ENCODE results near the gene PDE3B.
"Not testable (repeated sequence)": the region's sequence is repeated elsewhere in the genome, so short reads cannot be mapped to it uniquely, and the experiment has no call there.

The PDE3B gene

DNA sequence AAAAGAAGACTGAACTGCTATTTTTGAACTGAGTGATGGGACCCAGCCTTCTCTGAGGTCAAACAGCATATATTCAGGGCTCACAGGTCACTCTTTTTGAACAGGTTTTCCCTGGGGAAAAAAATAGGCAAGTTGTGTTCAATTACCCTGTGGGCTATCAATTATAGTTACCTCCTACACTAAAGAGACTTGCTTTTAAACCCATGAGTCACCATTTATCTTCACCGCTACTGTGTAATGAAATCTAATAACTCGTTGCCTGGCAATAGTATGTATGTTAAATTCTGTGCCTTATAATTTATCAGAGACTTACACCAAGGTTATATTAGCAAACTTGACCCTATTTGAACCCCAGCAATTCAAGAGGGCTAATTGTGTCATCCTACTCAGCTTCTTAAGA lies 149.9 kb downstream of the PDE3B start:
- no peak for DNase-seq (ENCODE audit: low read depth in 1 of 2, low spot score in 1 of 2)

DNA sequence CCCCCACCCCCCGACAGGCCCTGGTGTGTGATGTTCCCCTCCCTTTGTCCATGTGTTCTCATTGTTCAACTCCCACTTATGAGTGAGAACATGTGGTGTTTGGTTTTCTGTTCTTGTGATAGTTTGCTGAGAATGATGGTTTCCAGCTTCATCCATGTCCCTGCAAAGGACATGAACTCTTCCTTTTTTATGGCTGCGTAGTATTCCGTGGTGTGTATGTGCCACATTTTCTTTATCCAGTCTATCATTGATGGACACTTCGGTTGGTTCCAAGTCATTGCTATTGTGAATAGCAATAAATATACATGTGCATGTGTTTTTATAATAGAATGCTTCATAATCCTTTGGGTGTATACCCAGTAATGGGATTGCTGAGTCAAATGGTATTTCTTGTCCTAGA lies 152.4 kb downstream of the PDE3B start:
- not testable (repeated sequence) for DNase-seq (ENCODE audit: low read depth in 1 of 2, low spot score in 1 of 2)

DNA sequence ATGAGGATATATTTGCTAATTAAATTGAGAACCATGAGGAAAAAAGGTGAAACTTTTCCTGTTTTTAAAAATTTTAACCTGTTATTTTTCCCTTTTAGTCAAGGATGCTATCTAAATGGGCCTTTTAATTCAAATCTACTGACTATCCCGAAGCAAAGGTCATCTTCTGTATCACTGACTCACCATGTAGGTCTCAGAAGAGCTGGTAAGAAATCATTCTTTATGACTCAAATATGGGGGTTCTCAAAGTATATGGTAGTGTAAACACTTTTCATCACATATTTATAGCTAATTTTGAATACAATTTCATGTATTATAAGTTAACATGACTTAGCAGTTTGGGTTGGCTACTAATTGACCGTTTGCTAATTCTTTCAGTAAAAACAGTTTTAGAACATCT lies 160.2 kb downstream of the PDE3B start:
- DNase-seq (ENCODE audit: low read depth in 1 of 2, low spot score in 1 of 2) = no peak

DNA sequence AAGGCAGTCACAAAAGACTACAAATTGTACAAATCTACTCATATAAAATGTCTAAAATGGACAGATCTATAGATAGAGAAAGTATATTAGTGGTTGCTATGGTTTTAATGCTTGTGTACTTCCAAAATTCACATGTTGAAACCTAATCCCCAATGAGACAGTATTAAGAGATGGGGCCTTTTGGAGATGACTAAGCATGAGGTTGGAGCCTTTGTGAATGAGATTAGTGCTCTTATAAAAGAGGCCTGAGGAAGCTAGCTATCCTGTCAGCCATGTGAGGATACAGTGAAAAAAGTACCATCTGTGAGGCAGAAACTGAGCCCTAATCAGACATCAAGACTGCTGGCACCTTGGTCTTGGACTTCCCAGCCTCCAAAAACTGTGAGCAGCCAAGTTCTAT lies 165.9 kb downstream of the PDE3B start:
- no peak for DNase-seq (ENCODE audit: low read depth in 1 of 2, low spot score in 1 of 2)

DNA sequence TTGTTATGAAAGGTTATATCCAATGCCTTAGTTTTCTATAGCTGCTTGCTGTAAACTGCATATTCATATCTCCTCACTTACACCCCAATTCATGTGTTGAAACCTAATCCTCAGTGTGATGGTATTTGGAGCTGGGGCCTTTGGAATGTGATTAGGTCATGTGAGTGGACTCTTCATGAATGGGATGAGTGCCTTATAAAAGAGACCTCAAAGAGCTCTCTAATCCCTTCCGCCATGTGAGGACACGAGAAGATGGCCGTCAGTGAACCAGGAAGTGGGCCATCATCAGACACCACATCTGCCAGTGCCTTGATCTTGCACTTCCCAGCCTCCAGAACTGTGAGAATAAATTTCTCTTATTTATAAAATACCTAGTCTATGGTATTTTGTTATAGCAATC lies 169.2 kb downstream of the PDE3B start:
- DNase-seq (ENCODE audit: low read depth in 1 of 2, low spot score in 1 of 2) = no peak

DNA sequence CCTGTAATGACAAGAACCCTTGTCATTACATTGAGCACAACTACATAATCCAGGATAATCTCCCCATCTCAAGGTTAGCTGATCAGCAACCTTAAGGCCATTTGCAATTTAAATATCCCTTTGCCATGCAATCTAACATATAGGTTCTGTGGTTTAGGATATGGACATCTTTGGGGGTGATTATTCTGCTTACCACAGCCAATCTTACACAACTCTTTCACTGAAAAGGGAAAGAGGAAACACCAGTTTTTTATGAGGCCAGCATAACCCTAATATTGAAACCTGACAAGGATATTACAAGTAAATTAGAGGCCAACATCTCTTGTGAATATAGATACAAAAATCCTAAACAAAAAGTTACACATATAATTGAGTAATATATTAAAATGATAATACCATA lies 169.9 kb downstream of the PDE3B start:
- no peak for DNase-seq (ENCODE audit: low read depth in 1 of 2, low spot score in 1 of 2)

DNA sequence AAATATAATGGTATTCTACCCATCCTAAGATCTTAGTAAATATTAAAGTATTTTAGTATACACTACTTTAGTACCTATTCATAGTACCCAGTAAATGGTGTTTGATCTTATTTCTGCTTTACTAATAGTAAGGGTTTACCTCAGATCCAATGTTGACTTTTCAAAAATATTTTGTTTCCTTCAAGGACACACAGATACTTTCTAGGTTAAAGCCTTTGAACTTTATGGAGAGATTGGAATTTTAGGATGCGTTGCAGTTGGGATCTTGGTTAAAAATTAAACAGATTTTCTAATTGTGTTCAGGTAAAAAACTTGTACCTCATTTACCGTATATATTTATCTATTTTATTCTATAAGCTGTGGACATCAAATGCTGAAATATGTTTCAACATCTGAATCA lies 175.2 kb downstream of the PDE3B start:
- DNase-seq (ENCODE audit: low read depth in 1 of 2, low spot score in 1 of 2) = no peak

DNA sequence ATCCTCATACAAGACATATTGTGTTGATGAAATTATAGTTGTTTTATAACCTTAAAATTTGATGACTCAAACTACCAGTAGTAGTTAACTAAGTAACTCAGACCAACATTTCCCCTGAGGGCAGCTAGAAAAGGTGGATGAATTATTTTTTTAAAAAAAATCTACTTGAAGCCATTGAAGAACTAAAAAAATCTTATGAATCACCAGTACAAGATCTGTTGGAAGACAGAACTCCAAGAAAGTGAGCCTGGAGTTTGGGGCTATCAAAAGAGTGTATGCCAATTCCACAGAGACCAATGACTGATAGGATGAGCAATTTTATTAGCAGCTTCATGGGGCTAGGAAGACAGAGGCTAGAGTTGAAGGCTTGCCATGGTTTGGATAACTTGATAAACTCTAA lies 176.0 kb downstream of the PDE3B start:
- no peak for DNase-seq (ENCODE audit: low read depth in 1 of 2, low spot score in 1 of 2)

DNA sequence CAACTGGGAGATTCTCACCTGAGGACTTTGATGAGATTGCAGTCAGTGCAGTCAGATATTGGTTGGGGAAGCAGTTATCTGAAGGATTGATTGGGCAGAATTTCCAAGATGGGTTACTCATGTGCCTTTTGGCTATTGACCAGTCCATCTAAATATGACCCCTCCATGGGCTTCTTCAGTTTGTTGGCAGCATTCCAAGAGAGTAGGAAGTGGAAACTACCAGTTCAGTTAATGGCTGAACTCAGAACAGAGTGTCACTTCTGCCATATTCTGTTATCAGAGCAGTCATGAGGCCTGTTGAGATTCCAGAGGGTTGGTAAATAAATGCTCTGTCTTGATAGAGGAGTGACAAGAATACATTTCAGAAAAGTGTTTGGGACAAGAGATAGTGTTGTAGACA lies 177.4 kb downstream of the PDE3B start:
- no peak for DNase-seq (ENCODE audit: low read depth in 1 of 2, low spot score in 1 of 2)

DNA sequence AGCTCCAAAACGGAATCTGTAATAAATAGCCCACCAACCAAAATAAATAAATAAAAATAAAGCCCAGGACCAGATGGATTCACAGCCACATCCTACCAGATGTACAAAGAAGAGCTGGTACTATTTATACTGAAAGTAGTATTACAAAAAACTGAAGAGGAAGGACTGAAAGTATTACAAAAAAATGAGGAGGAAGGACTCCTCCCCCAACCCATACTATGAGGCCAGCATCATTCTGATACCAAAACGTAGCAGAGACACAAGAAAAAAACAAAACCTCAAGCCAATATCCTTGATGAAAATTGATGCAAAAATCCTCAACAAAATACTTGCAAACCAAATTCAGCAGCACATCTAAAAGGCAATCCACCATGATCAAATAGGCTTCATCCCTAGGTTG lies 183.0 kb downstream of the PDE3B start:
- DNase-seq (ENCODE audit: low read depth in 1 of 2, low spot score in 1 of 2) = no peak

DNA sequence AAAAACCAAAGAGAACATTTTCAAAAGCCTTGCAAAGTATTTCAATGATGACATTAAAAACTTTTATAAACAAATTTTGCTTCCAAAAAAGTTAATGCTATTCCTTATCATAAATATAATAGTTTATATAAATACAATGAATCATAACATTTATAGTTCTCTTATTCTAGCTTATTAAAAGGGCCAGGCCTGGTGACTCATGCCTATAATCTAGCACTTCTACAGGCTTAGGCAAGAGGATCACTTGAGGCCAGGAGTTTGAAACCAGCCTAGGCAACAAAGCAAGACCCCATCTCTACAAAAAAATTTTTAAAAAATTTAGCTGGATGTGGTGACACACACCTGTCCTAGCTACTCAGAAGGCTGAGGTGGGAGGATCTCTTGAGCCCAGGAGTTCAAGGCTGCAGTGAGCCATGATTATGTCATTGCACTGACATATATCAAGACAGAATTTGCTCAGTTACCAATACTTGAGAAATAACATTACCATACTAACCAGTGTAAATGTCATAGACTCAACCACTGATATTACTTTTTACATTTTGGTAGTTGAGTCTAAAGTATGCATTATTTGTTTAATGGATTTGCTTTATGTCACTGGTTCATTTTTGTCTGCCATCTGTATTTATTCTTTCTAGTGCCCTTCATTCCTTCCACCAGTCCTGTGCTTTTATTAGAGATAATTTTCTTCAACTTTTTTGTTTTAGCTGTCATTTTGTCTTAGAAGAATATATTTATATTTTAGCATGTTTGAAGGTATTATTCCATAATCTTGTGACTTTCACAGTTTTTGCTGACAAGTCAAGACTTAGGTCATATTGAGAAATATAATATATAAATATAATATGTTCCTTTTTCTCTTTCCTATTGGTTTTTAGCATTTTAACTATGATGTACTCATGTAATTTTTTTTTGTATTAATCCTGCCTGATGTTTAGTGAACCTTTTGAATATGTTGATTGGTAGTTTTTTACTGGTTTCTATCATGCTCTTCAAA lies 192.2 kb downstream of the PDE3B start:
- no peak for DNase-seq (ENCODE audit: low read depth in 1 of 2, low spot score in 1 of 2)

DNA sequence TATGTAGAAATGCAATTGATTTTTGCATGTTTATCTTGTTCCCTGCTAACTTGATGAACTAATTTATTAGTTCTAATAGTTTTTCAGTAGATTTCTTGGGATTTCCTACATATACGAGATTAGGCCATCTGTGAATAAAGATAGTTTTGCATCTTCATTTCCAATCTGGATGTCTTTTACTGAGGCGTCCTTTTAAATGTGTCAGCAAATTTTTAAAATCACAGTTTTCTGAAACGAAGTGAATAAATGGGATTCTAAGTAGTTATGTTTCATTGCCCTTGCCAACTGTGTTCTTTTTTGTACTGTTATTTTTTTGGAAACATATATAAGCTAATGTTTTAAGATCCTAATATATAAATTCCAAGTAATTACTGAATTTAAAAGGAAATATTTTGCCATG lies 198.4 kb downstream of the PDE3B start:
- no peak for DNase-seq (ENCODE audit: low read depth in 1 of 2, low spot score in 1 of 2)

DNA sequence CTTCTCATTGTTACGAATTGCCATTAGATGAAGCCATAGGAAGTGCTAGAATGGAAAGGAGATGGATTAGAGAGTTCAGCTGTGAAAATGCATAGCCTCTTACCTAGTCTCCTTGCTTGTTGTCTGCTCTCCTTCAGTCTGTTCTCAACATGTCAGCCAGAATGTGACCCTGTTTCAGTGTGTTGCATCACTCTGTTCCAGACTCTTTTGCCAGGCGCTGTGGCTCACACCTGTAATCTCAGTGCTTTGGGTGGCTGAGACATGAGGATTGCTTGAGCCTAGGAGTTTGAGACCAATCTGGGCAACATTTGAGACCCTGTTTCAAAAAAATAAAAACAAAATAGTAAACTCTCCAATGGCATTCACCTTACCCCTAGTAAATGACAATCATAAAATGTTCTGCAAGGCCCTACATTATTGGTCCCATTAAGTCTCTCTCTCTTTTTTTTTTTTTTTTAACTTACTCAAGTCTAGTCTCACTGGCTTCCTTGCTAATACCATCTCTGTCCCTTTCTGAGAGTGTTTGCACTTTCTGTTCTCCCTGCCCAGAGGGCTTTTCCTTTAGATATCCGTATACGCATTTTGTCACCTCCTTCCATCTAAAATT lies 209.1 kb downstream of the PDE3B start:
- DNase-seq (ENCODE audit: low read depth in 1 of 2, low spot score in 1 of 2) = no peak

DNA sequence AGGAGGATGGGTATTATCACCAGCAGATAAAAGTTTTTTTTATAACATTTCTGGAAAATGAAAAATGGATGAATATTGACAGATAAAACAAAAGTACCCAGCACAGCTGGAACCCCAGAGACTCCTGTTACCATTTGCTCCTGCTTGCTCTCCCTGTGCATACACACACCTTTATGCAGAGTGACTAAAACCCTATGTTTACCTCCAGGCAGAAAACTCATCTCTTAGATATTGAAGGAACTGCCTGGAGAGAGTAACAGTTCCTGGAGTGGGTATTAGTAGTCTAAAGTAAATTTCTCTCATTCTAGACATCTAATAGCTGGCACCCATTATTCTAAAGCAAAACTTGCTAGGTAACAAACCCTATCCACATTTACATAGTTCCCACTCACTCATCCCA lies 210.5 kb downstream of the PDE3B start:
- DNase-seq (ENCODE audit: low read depth in 1 of 2, low spot score in 1 of 2) = no peak

DNA sequence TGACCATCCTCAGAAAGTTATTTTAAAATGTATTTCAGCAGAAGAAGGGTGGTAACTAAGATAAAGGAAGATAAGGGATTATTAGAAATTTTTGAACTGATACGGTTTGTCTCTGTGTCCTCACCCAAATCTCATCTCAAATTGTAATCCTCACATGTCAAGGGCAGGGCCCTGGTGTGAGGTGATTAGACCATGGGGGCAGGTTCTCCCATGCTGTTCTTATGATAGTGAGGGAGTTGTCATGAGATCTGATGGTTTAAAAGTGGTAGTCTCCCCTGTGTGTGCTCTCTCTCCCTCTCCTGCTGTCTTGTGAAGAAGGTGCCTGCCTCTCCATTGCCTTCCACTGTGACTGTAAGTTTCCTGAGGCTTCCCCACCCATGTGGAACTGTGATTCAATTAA lies 212.3 kb downstream of the PDE3B start:
- no peak for DNase-seq (ENCODE audit: low read depth in 1 of 2, low spot score in 1 of 2)

DNA sequence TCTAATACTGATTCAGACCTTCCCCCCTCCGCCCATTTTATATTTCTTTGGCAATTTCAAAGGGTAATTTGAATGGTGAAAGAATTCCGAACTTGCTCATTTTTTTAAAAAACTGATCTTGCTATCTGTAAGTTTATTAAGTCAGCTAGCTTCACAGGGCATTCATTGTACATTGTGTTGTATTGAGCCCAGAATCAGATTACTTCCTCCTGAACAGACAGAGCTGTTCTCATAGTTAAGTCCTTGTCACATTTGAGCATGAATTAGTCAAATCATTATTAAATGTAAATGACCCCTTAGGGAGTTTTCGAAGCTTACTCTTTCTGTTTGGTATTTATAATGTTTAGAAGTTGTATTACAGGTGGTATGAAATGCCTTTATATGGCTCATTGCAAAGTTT lies 214.0 kb downstream of the PDE3B start:
- no peak for DNase-seq (ENCODE audit: low read depth in 1 of 2, low spot score in 1 of 2)

DNA sequence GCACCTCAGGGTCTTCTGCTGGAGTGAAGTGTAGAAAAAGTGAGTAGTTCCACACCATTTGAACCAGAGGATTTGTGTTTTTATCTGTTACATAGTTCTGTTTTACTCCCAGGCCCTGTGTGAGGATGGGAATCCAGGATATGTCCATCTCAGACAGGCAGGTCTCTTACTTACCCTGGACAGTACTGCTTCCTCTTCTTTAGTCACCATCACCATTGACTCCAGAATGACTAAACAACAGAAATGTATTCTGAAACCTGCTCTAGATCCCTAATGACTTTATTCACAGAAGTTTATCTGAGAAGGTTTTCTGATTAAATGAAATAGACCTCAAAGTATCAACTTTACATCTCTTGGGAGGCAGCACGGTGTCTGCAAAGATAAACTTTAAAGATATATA lies 214.8 kb downstream of the PDE3B start:
- no peak for DNase-seq (ENCODE audit: low read depth in 1 of 2, low spot score in 1 of 2)

DNA sequence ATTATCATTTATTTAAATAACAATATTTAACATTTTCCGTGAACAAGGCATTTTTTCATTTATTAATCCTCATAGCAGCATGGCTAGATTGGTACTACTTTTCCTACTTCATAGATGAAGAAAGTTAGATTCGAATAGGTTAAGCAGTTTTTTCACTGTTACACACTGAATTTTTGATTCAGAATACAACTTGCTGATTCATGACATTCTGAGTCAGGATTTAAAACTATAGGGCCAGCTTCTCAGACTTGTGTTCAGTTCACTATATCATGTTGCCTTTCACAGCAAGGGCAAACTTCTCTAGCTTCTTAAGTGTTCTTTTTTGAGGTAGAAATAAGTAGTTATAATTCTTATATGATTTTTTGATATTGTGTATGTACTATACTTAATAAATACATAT lies 216.9 kb downstream of the PDE3B start:
- DNase-seq (ENCODE audit: low read depth in 1 of 2, low spot score in 1 of 2) = no peak

DNA sequence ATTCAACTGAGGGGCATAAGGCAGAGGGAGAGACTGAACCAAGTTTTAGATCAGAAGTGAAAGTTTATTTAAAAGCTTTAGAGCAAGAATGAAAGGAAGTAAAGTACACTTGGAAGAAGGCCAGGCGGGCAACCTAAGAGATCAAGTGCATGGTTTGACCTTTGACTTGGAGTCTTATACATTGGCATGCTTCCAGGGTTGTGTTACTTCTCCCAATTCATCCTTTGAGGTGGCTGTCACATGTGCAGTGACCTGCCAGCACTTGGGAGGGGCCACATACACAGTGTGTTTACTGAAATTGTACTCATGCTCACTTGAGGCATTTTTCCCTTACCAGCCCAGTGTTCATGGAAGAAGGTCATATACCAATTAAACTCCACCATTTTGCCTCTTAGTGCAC lies 218.1 kb downstream of the PDE3B start:
- no peak for DNase-seq (ENCODE audit: low read depth in 1 of 2, low spot score in 1 of 2)

DNA sequence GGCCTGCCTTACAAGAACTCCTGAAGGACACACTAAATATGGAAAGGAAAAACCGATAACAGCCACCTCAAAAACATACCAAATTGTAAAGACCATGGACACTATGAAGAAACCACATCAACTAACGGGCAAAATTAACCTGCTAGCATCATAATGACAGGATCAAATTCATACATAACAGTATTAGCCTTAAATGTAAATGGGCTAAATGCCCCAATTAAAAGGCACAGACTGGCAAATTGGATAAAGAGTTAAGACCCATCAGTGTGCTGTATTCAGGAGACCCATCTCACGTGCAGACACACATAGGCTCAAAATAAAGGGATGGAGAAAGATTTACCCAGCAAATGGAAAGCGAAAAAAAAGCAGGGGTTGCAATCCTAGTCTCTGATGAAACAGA lies 220.2 kb downstream of the PDE3B start:
- not testable (repeated sequence) for DNase-seq (ENCODE audit: low read depth in 1 of 2, low spot score in 1 of 2)

DNA sequence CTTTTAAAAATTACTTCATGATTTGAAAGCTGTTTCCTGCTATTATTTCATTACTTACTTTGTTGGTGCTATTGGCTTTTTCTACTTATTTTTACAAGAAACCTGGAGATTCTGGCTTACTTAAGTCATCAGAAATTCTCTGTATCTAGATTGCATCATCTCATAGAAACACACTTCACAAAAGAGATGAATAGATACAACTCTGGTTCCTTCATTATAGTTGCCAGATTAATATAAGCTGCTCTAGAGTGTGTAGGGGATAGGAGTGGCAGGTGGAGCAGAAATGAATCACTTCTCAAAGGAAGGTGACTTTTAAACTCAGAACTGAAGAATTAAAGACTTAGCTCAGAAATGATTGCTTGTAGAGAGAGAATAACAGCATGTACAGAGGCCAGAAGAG lies 228.4 kb downstream of the PDE3B start:
- DNase-seq (ENCODE audit: low read depth in 1 of 2, low spot score in 1 of 2) = no peak

DNA sequence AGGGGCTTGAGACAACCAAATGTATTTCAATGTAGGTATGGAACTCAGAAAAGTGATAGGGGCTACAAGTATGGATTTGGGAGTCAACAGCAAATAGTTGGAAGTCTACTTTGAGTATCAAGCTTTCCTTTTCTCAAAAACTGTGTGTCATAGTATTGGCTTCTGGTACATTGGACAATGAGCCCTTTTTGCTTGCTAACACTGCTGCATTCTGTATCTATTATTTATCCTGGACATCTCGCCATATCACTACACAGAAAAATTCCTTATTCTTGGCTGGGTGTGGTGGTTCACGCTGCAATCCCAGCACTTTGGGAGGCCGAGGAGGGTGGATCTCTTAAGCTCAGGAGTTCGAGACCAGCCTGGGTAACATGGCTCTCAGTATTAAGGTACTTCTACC lies 230.0 kb downstream of the PDE3B start:
- DNase-seq (ENCODE audit: low read depth in 1 of 2, low spot score in 1 of 2) = no peak

DNA sequence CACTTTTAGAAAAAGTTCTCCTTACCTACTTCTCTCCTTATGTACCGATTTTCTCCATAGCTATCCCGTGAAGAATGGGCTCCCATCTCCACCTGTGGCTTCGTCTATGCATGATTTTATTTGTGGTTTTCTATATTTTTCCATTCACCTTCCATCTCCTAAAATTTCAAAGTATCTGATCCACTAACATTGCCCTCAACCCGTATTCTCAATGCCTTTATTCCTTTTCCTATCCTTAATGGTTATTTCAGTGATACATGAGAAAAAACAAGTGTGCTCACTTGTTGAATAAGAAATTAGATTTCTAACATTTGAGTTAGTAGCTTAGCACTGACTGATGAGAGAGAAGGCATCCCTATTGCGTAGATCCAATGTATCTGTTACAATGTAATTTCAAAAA lies 231.6 kb downstream of the PDE3B start:
- no peak for DNase-seq (ENCODE audit: low read depth in 1 of 2, low spot score in 1 of 2)

Data from activated T-helper 1 cell treated with anti-CD3 and anti-CD28 coated beads, Interleukin-2, amount 50 U/mL, for 16 hours (primary cell).